NCI-H2171 (cell line): ENCODE results near the gene NPTXR.
A peak's percentile ranks its signal among the peaks of the same experiment; 100 is the strongest.
"Not testable (repeated sequence)": the region's sequence is repeated elsewhere in the genome, so short reads cannot be mapped to it uniquely, and the experiment has no call there.

Source experiments
- DNase-seq: peaks from one replicate; lab custom pipeline; 2025; lab: John Stamatoyannopoulos, UW

The NPTXR gene

DNA sequence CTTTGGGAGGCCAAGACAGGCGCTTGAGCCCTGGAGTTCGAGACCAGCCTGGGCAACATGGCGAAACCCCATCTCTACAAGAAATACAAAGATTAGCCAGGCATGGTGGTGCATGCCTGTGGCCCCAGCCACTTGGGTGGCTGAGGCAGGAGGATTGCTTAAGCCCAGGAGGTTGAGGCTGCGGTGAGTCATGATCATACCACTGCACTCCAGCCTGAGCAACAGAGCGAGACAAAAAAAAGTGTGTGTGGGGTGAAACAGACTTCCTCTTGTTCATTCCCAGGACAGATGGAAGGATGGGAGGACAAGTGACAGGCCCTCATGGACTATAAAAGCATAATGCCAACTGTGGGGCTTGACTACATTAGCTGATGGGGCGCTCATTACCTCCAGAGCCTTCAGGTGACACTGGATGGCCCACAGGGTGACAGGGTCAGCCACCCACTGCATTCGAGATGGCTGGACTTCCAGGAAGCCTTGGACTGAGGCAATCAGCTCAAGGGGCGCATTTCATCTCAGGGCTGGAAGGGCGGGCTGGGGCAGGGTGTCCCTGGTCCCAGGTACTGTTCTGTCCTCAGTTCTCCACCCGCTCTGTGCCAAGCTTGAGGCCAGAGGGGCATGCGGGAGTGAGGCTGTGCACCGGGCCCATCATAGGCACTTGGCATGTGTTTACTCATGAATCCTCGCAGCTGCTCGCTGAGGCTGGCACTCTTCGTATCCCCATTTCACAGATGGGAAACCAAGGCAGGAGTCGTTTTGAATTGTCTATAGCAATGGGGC lies 12.5 kb downstream of the NPTXR start:
- DNase-seq = no peak

DNA sequence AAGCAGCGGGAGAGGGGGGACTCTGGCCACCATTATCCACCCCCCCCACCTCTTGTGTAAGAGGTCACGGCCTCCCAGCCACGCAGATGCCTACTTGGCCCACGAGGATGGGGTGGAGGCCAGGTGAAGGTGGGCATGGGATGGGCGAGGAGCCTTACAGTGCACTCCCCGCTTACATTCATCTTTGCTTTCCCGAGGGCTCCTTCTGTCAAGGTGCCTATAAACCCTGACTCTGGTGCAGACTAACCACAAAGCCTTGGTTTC lies 13.1 kb downstream of the NPTXR start:
- no peak for DNase-seq

DNA sequence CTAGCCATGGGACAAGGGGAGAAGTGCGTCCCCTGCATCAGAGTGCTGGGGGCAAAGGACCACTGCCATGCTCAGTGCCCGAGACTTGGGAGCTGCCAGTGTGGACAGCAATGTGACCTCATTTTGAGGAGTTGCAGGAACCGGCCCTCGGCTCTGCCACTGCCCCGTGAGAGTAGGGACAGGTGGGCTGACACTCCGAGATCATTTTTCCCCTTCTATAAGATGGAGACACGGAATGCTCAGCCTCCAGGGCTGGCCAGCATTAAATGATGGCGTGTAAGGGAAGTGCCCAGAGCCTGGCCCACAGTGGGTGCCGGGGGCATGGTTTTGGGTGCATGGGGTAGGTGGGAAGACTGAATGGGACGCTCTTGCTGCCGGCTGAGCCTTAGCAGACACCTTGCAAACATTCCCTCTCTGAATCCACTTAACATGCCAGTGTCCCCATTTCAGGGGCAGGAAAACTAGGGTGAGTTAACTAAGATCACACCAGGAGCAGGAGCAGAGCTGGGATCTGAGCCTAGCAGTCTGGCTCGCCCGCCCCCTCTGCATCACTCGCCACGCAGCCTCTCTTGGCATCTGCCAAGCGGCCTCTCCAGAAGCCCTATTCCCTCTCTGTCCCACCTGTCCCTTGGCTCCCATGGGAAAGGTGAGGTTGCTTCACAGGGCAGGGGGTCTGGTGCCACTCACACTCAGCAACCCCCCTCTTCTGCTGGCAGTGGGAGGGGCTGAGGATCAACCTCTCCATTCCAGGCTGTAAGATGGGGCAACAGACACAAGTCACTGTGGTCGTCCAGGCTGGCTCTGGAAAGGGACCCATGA lies 13.6 kb downstream of the NPTXR start:
- DNase-seq = peak; percentile 79

DNA sequence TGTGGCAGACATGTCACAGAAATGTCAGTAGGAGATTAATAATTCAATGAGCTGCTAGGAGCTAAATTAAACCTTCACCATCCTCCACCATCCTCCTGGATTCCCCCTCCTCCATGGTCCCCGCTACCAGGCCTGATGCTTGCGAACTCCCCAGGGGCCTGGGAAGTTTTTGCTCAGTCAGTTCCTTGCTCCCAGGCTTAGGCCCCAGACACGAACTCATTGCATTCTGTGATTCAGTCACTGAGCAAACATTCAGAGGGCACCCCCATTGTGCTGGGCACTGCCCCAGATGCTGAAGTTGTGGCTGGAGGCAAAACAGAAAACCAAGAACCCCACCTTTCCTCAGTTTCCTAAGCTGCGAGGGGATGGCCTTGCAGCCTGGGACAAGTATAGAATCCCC lies 14.3 kb downstream of the NPTXR start:
- DNase-seq = no peak

DNA sequence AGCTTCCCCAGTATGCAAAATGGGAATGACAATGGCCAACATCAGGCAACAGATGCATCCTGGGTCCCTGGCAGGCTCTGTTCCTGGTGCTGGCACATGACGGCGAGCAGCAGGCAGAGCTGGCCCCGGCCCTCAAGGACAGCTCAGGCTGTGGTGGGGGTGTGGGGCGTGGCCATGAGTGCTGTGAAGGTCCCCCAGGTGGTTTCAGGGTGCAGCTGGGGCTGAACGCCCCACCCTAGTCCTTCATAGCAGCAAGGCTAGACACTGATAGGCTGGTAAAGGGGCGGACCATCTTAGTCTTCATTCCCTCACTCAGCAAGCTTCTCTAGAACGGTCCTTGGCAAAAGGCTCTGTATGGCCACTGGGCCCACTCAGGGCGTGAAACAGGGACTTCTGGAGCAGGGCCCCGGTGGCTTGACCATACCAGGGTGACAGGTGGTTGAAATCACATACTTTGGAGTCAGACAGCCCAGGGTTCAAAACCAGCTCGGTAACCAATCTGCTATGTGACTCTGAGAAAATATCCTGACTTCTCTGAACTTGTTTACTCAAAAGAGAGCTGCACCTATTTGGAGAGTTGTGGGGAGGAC lies 15.1 kb downstream of the NPTXR start:
- DNase-seq = no peak

DNA sequence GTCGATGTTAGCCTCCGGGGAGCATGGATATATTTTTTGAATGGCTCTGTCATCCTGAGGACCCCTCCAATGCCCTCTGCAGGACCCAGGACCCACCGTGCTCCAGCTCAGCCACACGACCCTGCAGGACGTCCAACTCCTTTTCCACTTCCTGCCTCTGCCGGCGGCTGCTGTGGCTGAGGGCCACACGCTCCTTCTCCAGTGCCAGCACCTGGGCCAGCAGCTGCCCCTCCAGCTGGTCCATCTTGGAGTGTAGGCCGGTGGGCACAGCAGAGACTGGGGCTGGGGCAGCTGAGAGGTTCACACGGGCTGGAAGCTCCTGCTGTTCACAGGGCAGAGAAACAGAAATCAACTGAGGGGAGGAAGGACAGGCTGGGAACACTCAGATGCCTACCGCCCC lies 15.6 kb downstream of the NPTXR start:
- no peak for DNase-seq

DNA sequence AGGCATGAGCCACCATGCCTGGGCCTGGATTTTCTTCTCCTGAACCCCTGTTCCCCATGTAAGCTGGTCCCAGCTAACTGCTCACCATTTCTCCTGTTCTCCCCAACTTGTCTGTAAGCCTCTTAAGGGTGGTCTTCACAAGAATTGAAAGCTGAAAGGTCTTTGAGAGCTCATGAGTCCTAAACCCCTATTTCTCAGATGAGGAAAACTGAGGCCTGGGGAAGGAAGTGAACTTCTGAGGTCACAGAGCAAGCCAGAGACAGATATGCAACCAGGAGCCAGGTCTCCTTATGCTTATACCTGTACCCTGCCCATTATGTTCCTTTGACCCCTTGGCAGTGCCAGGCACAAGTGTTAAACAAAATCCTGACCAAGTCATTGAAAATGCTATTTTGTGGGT lies 16.3 kb downstream of the NPTXR start:
- no peak for DNase-seq

DNA sequence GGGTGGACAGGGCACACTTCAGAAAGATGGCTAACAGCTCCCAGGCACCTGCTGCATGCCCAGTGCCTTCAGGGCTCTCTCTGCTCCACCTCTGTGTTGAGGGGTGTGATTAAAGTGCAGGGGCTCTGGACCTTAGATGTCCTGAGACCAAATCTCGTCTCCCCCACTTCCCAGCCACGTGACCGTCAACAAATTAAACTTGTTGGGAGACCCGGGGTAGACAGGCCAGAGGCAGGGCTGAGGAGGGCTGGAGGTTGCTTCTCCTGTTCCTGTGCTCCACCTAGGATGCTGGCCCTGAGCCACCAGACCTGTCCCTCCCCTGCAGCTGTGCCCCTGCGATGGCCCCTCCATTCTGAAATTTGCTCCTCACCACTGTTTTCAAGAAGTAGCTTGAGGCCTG lies 17.0 kb downstream of the NPTXR start:
- DNase-seq = no peak

DNA sequence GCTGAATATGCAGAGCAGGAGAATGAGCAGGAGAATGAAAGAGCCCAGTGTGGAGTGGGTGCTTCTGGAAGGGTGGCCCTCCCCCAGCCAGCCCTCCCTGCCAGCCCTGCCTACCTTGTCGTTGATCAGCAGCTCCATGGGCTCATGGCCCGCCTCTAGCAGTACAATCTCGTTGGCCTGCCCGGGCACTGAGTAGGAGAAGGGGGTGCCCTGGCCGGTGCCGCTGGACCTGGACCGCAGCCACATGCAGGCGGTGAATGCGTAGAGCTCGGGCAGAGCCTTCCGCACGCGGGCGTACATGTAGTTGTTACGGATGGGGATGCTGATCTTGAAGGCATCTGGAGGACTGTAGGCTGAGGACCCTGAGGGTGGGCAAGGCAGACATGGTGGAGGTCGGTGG lies 17.4 kb downstream of the NPTXR start:
- no peak for DNase-seq

DNA sequence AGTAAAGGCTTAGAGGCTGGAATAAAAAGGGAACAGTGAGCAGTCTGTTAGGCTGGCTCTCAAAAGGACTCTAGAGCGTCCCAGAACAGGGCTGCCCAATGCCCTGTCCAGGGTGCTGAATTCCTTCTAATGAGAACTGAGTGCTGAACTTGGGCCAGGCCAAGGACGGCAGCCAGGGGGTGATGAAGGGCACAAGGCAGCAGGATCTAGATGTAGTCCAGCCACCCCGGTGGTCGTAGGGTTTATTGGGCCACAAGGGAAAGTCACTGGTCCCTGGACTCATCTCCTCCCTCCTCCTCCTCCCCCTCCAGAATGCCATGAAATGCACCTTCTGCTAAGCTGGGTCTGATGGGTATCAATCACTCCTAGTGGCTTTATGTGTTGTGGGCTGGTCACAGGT lies 19.2 kb downstream of the NPTXR start:
- DNase-seq = no peak

DNA sequence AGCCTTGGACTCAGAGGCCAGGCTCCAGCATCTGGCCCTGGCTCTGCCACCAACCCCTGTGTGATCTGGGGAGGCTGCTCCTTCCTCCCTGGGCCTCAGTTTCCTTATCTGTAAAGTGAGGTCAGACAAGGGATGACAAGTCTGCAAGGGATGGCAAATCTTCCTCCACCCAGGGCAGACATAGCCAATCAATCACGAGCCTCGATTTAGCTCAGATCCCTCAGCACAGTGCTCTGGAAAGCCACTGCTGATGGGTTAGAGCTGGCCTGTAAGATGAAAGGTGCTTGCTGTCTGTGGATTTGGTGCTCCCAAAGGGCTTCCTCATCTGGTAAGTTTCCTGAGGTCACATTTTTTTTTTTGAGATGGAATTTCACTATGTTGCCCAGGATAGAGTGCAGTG lies 20.2 kb downstream of the NPTXR start:
- DNase-seq = no peak

DNA sequence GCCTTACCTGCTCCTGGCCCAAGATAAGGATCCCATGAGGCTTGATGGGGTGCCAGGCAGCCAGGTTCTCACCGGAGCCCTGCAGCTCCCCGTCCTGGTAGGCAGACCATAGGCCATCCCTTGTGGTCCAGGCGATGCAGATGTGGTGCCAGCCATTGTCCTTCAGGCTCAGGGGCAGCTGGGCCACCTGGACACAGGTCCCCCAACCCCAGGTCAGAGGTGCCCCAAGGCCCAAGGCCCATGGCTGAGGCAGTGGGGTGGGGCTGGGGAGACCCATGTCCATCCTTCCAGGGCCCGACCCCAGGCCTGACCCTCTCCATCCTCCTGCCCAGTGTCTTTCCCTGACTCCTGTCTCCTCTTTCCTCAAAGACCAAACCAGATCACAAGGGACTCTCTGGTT lies 20.8 kb downstream of the NPTXR start:
- no peak for DNase-seq

DNA sequence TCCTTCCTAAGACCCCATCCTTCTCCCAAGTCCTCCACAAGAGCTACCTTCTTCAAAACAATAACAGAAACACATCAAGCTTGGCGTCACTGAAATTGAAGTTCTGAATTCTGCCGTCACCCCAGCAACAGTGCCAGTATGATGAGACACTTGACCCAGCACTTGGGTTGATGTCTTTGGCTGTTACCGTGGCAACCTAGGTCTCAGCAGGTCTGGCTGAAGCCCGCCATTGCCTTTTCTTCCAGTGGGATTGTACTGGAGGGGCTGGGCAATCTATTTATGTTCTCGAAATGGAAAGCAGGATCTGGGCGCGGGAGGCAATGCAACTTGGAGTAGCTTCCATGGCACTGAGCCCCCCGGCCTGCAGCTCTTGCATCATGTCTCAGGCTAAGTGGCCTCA lies 23.8 kb downstream of the NPTXR start:
- no peak for DNase-seq

DNA sequence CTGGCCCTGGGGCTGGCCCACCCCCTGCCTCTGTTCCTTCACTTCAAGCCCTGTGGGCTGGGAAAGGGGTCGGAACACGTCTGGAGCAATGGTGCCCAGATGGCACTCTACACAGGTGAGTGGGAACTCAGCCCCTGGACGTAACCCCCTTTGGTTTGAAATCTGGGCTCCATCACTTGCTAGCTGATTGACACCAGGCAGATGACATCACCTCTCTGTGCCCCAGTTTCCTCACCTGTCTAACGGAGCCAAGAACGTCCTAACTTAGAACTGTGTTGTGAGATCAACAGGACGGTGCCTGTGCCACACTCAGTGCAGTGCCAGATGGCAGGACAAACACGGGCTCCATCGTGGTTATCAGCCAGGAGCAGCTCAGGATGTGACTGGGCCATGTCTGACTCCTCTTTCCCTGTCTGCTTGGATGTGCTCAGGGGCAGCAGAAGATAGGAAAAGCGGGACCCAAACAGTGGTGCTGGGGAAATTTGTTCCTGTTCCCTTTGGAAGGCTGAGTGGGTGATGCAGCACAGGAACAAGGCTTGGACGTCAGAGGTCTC lies 24.4 kb downstream of the NPTXR start:
- DNase-seq = no peak

DNA sequence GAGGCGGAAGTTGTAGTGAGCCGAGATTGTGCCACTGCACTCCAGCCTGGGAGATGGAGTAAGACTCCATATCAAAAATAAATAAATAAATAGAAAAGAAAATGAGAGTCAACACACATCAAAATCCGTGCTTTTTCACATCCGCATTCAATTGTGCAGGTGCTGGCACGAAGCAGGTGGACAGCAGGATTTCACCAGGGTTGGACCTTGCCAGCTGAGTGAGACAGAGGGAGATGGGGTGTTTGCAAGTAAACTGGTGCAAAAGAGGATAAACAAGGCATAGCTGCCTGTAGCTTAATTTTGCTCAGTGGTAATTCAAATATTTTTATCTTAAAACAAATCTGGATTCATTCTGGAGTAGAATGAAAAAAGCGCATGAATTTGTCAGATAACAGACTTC lies 26.6 kb downstream of the NPTXR start:
- no peak for DNase-seq

DNA sequence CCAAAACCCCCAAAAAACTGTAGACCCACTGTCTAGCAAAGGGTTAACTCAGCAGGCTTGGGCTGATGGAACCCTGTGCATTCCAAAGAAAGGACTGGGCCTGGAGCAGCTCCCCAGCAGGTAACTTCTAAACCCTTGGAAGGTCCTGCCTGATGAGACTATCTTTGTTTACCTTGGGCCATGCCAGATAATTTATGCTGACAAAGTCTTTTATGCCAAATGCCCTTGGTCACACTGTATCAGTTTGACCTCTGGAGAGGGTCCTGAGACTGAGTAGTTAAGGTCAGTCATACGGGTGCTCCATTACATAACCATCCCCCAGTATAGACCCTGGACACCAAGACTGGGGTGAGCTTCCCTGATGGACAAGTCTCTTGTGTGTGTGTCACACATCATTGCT lies 28.0 kb downstream of the NPTXR start:
- no peak for DNase-seq

DNA sequence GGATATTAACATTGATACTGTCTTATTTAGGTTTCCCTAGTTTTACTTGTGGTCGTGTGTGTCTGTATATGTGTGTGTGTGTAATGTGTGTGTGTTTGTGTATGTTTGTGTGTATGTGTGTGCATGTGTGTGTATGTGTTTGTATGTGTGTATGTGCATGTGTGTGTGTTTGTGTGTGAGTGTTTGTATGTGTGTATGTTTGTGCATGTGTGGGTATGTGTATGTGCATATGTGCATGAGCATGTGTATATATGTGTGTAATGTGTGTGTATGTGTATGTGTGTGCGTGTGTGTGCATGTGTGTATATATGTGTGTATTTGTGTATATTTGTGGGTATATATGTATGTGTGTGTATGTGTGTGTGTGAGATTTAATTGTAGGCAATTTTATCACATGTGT lies 32.6 kb downstream of the NPTXR start:
- DNase-seq = no peak

DNA sequence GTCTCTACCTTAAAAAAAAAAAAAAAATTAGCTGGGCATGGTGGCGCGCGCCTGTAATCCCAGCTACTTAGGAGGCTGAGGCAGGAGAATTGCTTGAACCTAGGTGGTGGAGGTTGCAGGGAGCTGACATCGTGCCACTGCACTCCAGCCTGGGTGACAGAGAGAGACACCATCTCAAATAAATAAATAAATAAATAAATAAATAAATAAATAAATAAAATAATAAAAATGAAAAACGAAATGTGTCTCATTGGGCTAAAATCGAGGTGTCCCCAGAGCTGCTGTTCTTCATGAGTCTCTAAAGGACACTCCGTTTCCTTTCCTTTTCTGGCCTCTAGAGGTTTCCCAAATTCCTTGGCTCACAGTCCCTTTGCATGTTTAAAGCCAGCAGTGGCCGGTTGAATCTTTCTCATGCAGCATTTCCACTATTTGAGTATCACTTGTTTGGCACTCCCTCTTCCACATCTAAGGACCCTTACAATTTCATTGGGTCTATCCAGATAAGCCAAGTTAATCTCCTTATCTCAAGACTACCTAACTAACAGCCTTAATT lies 38.7 kb downstream of the NPTXR start:
- DNase-seq = not testable (repeated sequence)

DNA sequence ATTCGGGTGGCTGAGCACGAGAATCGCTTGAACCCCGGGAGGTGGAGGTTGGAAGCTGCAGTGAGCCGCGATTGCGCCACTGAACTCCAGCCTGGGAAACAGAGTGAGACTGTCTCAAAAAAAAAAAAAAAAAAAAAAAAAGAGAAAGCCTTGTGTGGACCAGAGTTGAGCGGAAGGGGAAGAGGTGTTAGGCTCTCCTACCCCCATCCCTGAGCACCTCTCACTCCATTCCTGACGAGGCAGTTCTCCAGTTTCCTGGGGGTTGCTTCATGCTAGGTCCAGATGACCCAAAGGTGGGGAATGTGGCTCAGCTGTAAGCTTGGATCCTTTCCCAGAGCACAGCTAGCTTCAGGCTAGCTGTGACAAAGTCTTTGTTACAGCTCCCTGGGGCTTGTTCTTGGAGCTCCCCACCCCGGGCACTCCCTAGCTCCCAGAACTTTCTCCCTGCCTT lies 41.1 kb downstream of the NPTXR start:
- DNase-seq = peak; percentile 68

DNA sequence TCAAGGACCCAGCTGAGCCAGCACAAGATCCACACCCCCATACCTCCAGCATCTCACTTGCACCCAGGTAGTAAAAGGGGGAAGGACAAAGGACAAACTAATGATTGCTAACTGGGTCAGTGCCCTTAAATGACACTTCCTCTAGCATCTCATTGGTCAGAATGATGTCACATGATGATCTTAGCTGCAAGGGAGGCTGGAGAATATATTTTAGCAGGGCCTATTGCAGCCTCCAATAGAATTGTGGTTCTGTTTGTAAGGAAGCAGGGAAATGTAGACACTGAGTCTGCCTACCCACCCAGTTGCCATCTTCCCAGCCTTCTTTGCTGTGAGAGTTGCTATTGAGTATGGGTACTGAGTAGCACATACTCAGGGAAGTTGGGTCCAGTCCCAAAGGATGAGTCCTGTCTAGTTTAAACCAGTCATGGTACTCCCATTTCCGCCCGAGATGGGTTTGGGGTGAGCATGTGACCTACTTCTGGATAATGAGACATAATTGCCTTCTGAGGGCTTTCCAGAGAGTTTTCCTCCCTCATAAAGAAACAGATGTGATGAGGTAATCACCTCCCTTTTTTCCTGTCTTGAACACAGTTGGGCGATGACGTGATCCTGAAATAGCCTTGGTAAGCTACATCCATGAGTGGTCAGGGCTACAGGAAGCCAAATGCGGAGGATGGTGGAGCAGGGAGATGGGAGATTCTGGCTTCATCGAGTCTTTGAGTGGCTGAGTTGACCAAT lies 44.4 kb downstream of the NPTXR start:
- no peak for DNase-seq

DNA sequence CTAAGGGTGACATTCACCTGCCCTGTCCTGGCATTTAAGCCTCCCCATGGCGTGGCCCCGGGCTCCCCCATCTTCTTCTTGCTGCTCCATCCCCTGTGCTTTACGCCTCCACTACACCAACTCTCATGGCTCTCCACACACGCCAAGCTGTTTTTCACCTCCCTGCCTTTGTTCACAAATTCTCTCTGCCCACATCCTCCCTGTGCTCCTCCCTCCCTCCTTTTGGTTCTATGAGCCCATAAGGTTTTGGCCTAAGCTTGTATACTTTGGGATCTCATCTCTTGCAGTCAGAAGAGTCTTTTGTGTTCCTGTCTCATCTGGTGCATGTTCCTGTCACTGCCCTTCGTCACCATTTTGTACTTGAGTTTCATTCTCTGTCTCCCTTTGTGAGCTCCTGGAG lies 45.3 kb downstream of the NPTXR start:
- no peak for DNase-seq
